ENCODE measurements around the gene RBM44. TPM values are rescaled to one million over a fixed set of nuclear protein-coding genes. Genes with fewer than 3 reads are reported as not detected.
A peak's percentile ranks its signal among the peaks of the same experiment; 100 is the strongest.

The RBM44 gene
- total and polyA plus RNA-seq, 9 donors, result 0.29 to 1.5 (median 0.53) TPM

DNA sequence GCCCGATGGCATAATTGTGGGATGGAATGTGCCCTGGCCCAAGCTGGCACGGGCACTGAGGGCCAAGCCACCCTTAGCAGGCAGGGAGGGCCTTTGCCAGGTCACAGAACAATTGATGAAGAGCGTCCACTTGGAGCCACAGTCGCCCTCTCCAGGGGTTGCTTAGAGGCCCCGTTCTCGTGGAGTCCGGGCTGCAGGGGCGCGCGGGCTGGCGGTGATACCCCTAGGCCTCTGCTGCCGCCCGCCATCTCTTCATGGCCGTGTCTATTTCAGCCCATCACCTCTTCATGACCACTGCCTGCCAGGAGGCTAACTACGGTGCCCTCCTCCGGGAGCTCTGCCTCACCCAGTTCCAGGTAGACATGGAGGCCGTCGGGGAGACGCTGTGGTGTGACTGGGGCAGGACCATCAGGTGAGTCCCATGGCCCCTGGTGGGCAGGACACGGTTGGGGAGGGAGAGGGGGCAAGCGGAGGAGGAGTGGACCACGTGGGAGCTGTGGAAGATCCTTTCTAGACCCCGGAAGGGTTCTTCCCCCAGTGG is 78.4 kb downstream of the RBM44 start:
- Histone ChIP-seq H3K4me1 (ENCODE audit: control insufficient read depth, insufficient read depth, low read length) (peaks cover 13% of the 10 kb centered on the region), H3K36me3 (ENCODE audit: control insufficient read depth, insufficient read depth, low read length) (no peaks in the 10 kb centered on the region), H3K27ac (ENCODE audit: low read length) (no peak overlapping the region), H3K9me3 (replicated peaks; ENCODE audit: control insufficient read depth, low read depth, low read length) (no peaks in the 10 kb centered on the region), H3K4me3 (ENCODE audit: low read length) (no peak overlapping the region), H3K27me3 (ENCODE audit: control insufficient read depth, insufficient read depth, low read length) (no peaks in the 10 kb centered on the region)
- no peak for DNase-seq
- 90% methylated on average over 23 of the region's 23 CpGs for WGBS (ENCODE audit: insufficient coverage)

DNA sequence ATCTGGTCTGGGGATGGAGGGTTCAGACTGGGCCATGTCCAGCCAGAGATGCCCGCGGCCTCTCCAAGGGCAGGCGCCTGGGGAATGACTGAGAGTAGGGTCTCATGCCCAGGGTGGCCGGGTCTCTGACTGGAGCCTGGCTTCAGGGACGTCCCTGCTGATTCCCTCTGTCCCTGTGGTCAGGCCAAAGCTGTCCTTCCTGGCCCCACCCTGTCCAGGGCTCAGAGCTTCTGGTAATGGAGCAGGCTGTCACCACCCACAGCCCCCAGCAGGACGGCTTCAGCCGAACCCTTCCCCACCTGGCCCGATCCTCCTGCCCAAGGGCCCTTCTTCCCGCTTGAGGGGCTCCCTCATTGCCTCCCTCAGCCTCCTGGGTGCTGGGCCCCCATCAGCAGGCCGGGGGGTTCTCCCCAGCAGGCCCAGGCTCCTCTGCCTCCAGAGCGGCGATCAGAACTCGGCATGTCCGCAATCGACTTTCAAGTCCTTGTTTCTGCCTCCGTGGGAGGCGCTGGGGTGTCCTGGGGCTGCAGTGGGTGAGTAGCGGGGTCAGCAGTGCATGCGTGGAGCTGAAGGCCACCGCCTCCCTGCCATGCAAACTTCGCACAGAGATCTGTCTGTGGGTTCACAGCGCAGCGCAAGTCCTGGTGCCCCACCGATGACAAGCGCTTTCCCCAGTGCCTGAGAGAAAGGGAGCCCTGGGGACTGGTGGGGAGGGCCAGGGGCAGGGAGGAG is 79.2 kb downstream of the RBM44 start:
- H3K4me1 ChIP-seq (ENCODE audit: control insufficient read depth, insufficient read depth, low read length), result peaks cover 13% of the 10 kb centered on the region
- no peaks in the 10 kb centered on the region for H3K9me3 ChIP-seq (replicated peaks; ENCODE audit: control insufficient read depth, low read depth, low read length)
- no peaks in the 10 kb centered on the region for H3K27me3 ChIP-seq (ENCODE audit: control insufficient read depth, insufficient read depth, low read length)
- H3K4me3 ChIP-seq (ENCODE audit: low read length), result no peak overlapping the region
- no peaks in the 10 kb centered on the region for H3K36me3 ChIP-seq (ENCODE audit: control insufficient read depth, insufficient read depth, low read length)
- WGBS (ENCODE audit: insufficient coverage), result 88% methylated on average over 25 of the region's 25 CpGs
- H3K27ac ChIP-seq (ENCODE audit: low read length), result no peak overlapping the region
- DNase-seq, result no peak

DNA sequence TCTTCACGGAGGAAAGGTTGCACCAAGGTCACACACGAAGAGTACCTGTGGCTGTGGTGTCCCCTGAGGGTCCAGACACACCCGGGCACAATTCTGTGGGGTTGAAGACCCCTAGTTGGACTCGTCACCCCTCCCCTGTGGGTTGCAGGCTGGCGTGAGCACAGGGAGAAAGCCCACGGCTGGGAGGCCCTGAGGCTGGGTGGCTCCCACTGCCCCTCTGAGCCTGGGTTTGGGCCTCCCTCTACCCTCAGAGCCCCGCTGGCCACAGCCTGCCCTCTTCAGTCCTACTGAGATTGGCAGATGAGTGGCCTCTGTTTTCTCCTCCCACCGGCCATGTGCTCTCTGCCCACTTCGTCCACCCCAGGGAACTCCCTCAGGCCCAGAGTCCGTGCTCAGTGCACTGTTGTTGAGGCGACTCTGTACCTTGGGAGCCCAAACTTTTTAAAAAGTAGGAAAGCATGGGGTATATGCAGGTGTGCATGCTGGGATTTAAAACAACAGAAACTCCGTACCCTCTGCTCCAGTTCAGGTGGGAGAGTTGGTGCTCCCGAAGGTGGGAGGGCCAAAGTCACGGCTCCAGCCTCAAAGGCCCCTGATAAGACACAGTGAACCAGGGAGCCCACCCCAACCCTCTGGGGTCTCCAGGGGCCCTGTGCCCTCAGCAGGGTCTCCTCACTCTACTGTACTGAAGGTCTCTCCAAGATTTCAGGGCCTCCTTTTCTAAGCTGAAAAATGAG is 79.9 kb downstream of the RBM44 start:
- 72% methylated on average over 9 of the region's 14 CpGs for WGBS (ENCODE audit: insufficient coverage)
- Histone ChIP-seq H3K4me3 (ENCODE audit: low read length) (no peak overlapping the region), H3K27me3 (ENCODE audit: control insufficient read depth, insufficient read depth, low read length) (no peaks in the 10 kb centered on the region), H3K9me3 (replicated peaks; ENCODE audit: control insufficient read depth, low read depth, low read length) (no peaks in the 10 kb centered on the region), H3K4me1 (ENCODE audit: control insufficient read depth, insufficient read depth, low read length) (peaks cover 6% of the 10 kb centered on the region), H3K27ac (ENCODE audit: low read length) (no peak overlapping the region), H3K36me3 (ENCODE audit: control insufficient read depth, insufficient read depth, low read length) (no peaks in the 10 kb centered on the region)
- no peak for DNase-seq

DNA sequence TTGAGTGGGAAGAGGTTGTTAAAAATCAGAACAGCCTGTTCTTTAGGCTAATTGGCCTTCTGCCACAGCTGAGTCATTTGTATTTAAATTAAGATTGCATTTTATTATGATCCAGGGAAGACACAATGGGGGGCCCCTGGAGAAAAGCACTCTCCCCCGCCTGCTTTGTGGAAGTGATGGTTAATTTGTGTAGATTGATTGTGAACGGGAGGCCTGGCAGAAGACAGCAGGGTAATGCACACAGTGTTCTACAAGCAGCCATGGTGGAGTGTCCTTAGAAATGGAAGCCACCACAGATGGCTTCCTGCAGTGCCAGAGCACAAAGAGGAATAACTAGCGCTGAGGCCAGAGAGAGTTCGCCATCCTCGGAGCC is 80.5 kb downstream of the RBM44 start:
- Histone ChIP-seq H3K27me3 (ENCODE audit: control insufficient read depth, insufficient read depth, low read length) (no peaks in the 10 kb centered on the region), H3K36me3 (ENCODE audit: control insufficient read depth, insufficient read depth, low read length) (no peaks in the 10 kb centered on the region), H3K4me3 (ENCODE audit: low read length) (no peak overlapping the region), H3K4me1 (ENCODE audit: control insufficient read depth, insufficient read depth, low read length) (peaks cover under 1% of the 10 kb centered on the region), H3K9me3 (replicated peaks; ENCODE audit: control insufficient read depth, low read depth, low read length) (no peaks in the 10 kb centered on the region), H3K27ac (ENCODE audit: low read length) (no peak overlapping the region)
- DNase-seq, result no peak
- WGBS (ENCODE audit: insufficient coverage), result no CpG with 5 or more reads among the region's 5 CpGs

DNA sequence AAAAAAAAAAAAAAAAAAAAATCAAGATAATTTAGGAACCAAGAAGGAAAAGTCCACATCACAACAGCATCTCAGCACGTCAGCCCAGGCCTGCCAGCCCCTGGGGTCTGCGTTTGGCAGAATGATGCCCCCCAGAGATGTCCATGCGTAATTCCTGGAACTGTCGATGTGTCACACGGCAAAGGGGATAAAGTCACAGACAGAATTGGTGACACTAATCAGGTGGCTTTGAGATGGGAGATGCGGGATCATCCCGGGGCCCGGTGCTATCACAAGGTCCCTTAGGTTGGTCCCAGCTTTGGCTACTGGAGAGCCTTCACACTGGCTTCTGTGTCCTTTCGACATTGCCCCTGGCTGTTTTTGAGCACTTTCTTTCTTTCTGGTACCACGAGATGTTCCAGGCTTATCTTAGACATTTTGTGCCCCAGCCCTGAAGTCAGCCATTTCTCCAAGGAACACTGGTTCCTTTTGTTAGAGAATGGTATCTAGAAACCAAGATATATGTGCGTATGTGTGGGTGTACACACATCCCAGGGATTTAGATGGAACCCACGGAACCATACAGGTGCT is 81.5 kb downstream of the RBM44 start:
- peaks cover 6% of the 10 kb centered on the region for H3K4me1 ChIP-seq (ENCODE audit: control insufficient read depth, insufficient read depth, low read length)
- no peaks in the 10 kb centered on the region for H3K9me3 ChIP-seq (replicated peaks; ENCODE audit: control insufficient read depth, low read depth, low read length)
- H3K36me3 ChIP-seq (ENCODE audit: control insufficient read depth, insufficient read depth, low read length), result no peaks in the 10 kb centered on the region
- no peak overlapping the region for H3K27ac ChIP-seq (ENCODE audit: low read length)
- DNase-seq, result no peak
- no peaks in the 10 kb centered on the region for H3K27me3 ChIP-seq (ENCODE audit: control insufficient read depth, insufficient read depth, low read length)
- WGBS (ENCODE audit: insufficient coverage), result 92% methylated on average over 11 of the region's 12 CpGs
- no peak overlapping the region for H3K4me3 ChIP-seq (ENCODE audit: low read length)

DNA sequence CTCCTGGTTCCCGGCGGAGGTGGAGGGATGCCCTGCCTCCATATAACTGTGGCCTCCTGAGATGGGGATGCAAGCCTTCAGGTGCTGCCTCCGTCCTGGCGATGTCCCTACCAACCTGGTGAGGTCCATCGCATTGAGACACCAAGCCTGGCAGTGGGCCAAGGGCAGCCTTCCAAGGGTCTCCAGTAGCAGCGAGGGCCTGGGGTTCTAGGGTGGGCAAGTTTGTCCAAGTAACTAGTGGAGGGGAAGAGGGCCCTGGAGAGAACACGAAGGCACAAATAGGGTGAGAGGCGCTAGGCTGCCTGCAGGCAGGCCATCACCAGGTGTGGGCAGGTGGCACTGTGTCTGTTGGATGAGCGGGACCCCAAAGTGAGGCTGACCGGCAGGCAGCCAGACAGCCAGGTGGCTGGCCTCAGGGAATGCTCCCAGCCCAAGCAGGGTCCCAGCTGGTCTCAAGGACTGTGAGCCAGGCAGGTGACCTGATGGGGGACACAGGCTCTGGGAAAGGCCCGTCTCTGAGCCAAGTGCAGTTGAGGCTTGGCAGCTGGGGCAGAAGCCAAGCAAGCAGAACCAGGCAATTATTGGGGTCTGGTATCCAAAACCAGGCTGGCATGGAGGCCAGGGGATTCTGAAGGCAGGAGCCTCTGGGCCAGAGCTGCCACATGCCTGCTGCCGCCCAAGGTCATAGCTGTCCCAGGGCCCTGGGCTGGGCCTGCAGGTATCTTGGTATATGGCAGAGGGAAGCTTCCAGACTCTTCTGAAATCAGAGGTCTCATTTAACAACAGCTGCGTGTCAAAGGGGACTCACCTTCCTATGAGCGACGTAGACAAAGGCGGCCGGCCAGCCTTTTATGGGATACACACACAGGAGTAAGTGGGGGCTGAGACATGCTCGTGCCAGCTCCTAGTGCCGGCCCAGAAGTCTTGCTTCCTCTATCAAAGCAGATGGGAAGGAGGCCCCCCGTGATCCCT is 84.2 kb downstream of the RBM44 start:
- DNase-seq, result no peak
- 91% methylated on average over 20 of the region's 20 CpGs for WGBS (ENCODE audit: insufficient coverage)
- Histone ChIP-seq H3K36me3 (ENCODE audit: control insufficient read depth, insufficient read depth, low read length) (no peaks in the 10 kb centered on the region), H3K27ac (ENCODE audit: low read length) (no peak overlapping the region), H3K9me3 (replicated peaks; ENCODE audit: control insufficient read depth, low read depth, low read length) (no peaks in the 10 kb centered on the region), H3K4me1 (ENCODE audit: control insufficient read depth, insufficient read depth, low read length) (peaks cover 29% of the 10 kb centered on the region), H3K27me3 (ENCODE audit: control insufficient read depth, insufficient read depth, low read length) (no peaks in the 10 kb centered on the region), H3K4me3 (ENCODE audit: low read length) (no peak overlapping the region)

DNA sequence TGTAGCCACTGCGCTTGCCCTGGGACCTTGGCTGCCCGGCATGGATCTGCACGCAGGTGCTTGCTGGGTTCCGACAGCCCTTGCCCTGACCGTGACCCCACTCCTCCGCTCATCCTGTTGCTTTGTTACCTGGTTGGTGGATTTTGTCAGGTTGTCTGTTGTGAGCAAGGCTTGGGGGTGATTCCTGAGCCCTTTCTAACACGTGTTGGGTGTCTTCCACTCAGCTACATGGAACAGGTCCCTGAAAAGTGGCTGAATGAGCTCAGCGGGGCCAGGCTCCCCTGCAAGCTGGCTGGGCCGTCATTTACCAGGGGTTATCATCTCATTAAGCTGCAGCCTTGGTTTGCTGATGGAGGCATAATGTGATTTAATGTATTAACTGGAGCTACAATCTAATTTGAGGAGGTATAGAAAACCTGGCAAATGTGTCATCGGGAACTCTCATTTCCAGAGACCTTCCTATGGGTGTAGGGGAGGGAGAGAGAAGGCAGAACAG is 85.4 kb downstream of the RBM44 start:
- Histone ChIP-seq H3K36me3 (ENCODE audit: control insufficient read depth, insufficient read depth, low read length) (no peaks in the 10 kb centered on the region), H3K4me1 (ENCODE audit: control insufficient read depth, insufficient read depth, low read length) (peaks cover 29% of the 10 kb centered on the region), H3K4me3 (ENCODE audit: low read length) (no peak overlapping the region), H3K27ac (ENCODE audit: low read length) (no peak overlapping the region), H3K27me3 (ENCODE audit: control insufficient read depth, insufficient read depth, low read length) (no peaks in the 10 kb centered on the region), H3K9me3 (replicated peaks; ENCODE audit: control insufficient read depth, low read depth, low read length) (no peaks in the 10 kb centered on the region)
- 78% methylated on average over 5 of the region's 10 CpGs for WGBS (ENCODE audit: insufficient coverage)
- DNase-seq, result no peak

DNA sequence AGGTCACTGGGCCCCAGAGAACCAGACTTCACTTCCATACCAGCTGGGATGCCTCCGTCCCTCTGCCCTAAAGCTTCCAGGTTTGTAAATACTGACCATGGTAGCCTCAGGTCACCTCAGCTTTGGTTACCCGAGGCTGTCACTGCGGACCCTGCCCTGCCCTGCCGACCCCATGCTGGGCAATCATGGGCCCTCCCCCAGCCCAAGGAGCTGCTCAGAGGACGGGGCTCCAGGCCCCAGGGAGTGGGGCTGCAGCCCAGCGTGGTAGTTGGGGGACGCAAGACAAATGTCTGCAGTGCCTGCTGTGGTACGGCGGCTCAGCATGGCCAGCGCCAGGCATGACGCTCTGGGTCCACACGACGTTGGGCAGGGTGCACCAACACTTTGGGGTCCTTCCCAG is 86.1 kb downstream of the RBM44 start:
- WGBS (ENCODE audit: insufficient coverage), result 69% methylated on average over 13 of the region's 13 CpGs
- peaks cover 29% of the 10 kb centered on the region for H3K4me1 ChIP-seq (ENCODE audit: control insufficient read depth, insufficient read depth, low read length)
- no peak for DNase-seq
- H3K27me3 ChIP-seq (ENCODE audit: control insufficient read depth, insufficient read depth, low read length), result no peaks in the 10 kb centered on the region
- H3K4me3 ChIP-seq (ENCODE audit: low read length), result no peak overlapping the region
- no peaks in the 10 kb centered on the region for H3K36me3 ChIP-seq (ENCODE audit: control insufficient read depth, insufficient read depth, low read length)
- H3K27ac ChIP-seq (ENCODE audit: low read length), result no peak overlapping the region
- no peaks in the 10 kb centered on the region for H3K9me3 ChIP-seq (replicated peaks; ENCODE audit: control insufficient read depth, low read depth, low read length)

DNA sequence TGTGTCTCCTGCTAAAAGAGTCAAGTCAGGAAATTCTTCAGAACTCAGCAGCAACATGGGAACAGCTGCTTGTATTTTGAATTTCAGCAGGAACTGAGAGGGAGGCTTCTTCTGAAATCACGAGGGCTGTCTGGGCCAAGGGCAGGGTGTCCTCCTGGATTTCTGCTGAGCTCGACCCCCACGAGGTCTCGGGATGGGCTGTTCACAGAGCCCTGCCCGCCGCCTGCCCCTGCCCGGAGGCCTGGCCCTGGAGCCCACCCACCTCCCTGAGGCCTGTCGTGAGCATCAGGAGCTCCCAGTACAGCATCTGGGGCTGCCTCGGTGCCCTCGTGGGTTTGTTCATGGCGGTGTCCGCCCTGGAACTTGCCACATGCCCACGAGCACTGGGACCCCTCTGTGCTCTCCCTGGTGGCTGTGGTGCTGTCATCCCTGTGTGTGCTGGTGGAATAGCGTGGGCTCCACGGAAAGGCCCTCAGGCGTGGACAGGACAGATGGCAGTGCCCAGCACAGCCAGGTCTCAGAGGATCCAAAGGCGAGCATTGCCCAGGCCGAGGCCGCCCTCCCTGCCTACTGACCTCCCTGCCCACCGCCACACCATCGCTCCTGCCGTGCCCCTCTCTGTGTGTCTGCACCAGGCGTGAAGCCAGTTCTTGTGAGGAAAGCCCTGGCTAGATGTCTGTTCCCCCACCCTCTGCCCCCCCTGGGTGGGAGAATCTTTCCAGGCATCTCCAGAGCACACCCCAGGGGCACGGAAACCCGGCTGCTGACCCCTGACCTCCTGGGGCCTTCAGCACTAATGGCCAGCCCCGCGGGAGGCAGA is 86.7 kb downstream of the RBM44 start:
- peaks cover 2% of the 10 kb centered on the region for H3K27me3 ChIP-seq (ENCODE audit: control insufficient read depth, insufficient read depth, low read length)
- peaks cover 29% of the 10 kb centered on the region for H3K4me1 ChIP-seq (ENCODE audit: control insufficient read depth, insufficient read depth, low read length)
- no peaks in the 10 kb centered on the region for H3K9me3 ChIP-seq (replicated peaks; ENCODE audit: control insufficient read depth, low read depth, low read length)
- DNase-seq, result peak; percentile 47
- H3K27ac ChIP-seq (ENCODE audit: low read length), result peak overlapping the region; percentile 71
- H3K4me3 ChIP-seq (ENCODE audit: low read length), result no peak overlapping the region
- WGBS (ENCODE audit: insufficient coverage), result 62% methylated on average over 21 of the region's 27 CpGs
- no peaks in the 10 kb centered on the region for H3K36me3 ChIP-seq (ENCODE audit: control insufficient read depth, insufficient read depth, low read length)
